Left lung (tissue), 10 donors: ENCODE measurements around the gene ADGRF1. TPM values are rescaled to one million over a fixed set of nuclear protein-coding genes. Genes with fewer than 3 reads are reported as not detected.
A peak's percentile ranks its signal among the peaks of the same experiment; 100 is the strongest.

Experiments used
- ATAC-seq: fragments of 200-7000 bp; cut with Tn5 transposase; one replicate; pipeline ENCODE4 v1.9.1; 2020; ENCODE audit warnings: moderate library complexity
- DNase-seq, 4 donors: peaks; one replicate each; pipeline ENCODE4 v3.0.0-alpha.2; 2013 to 2020
- H3K27ac ChIP-seq, 2 donors: fragments of 200-600 bp; sonication (generic) in 1 of 2; one replicate each; pipeline versions ENCODE4 v1.5.0 to v1.8.0; 2020 to 2021
- H3K27me3 ChIP-seq, 2 donors: fragments of 200-600 bp; sonication (generic) in 1 of 2; one replicate each; pipeline versions ENCODE4 v1.5.0 to v1.8.0; 2020 to 2021
- H3K36me3 ChIP-seq, 2 donors: fragments of 200-600 bp; sonication (generic) in 1 of 2; one replicate each; pipeline versions ENCODE4 v1.5.0 to v1.8.0; 2020 to 2021
- H3K4me1 ChIP-seq, 2 donors: fragments of 200-600 bp; one replicate each; pipeline ENCODE4 v1.8.0; 2021
- H3K4me3 ChIP-seq, 2 donors: fragments of 200-600 bp; sonication (generic) in 1 of 2; one replicate each; pipeline versions ENCODE4 v1.5.0 to v1.8.0; 2020 to 2021; ENCODE audit warnings: mild to moderate bottlenecking in 1 of 2
- H3K9me3 ChIP-seq, 2 donors: fragments of 200-600 bp; sonication (generic) in 1 of 2; one replicate each; pipeline versions ENCODE4 v1.5.0 to v1.8.0; 2020 to 2021
- CTCF ChIP-seq, 2 donors: fragments of 200-600 bp; sonication (generic) in 1 of 2; IDR thresholded peaks; one replicate each; pipeline versions ENCODE4 v1.5.0 to v1.8.0; 2021; ENCODE audit warnings: antibody characterized with exemption in 2 of 2
- intact Hi-C, 2 donors: fragments of 100-400 bp; cut with DNase I; formaldehyde crosslinking; loops; one replicate each; pipeline versions ENCODE4 v1.11.2 to v1.14.2; 2022
- polyA plus RNA-seq, 6 donors: library from polyadenylated mRNA; unstranded; fragments of 120-200 nt; gene quantifications; one replicate each; pipeline ENCODE4 v1.2.1, GENCODE V29; 2013; ENCODE audit not compliant: insufficient read length in 6 of 6
- total RNA-seq, 2 donors: library from RNA; stranded (reverse); fragmentation: NEBNext Ultra II Directional; extraction: Animal tissue kit (Norgen Biotek cat#: 25700); gene quantifications; one replicate each; pipeline ENCODE4 v1.2.1, GENCODE V29; 2021
- donor health status: DM: no; HTN: yes; CAD: no.
- donor health status: DM: no; HTN: no; CAD: no.

The ADGRF1 gene
- total and polyA plus RNA-seq, 8 donors: 0.21 to 30.0 (median 0.44) TPM

GRCh38 chr6:47022191-47022590 lies 19.9 kb downstream of the ADGRF1 start:
- Histone ChIP-seq H3K36me3 (no peaks in the 10 kb centered on the region), H3K27ac (no peak overlapping the region), H3K4me3 (no peak overlapping the region), H3K27me3 (no peaks in the 10 kb centered on the region), H3K4me1 (no peaks in the 10 kb centered on the region), H3K9me3 (no peaks in the 10 kb centered on the region)
- intact Hi-C loops: no loop called here
- ATAC-seq: no peak
- no peak for DNase-seq
- no peak for TF ChIP-seq CTCF (IDR thresholded peaks at IDR 0.05)

GRCh38 chr6:47019941-47020340 lies 22.2 kb downstream of the ADGRF1 start:
- Histone ChIP-seq H3K36me3 (no peaks in the 10 kb centered on the region), H3K4me1 (no peaks in the 10 kb centered on the region), H3K4me3 (no peak overlapping the region), H3K27ac (no peak overlapping the region), H3K27me3 (no peaks in the 10 kb centered on the region), H3K9me3 (no peaks in the 10 kb centered on the region)
- ATAC-seq (no peak), DNase-seq (no peak)
- TF ChIP-seq CTCF (IDR thresholded peaks at IDR 0.05): no peak
- intact Hi-C loops: no loop called here

GRCh38 chr6:47016909-47017308 lies 25.2 kb downstream of the ADGRF1 start:
- Histone ChIP-seq H3K9me3 (no peaks in the 10 kb centered on the region), H3K27me3 (no peaks in the 10 kb centered on the region), H3K4me3 (no peak overlapping the region), H3K36me3 (no peaks in the 10 kb centered on the region), H3K4me1 (no peaks in the 10 kb centered on the region), H3K27ac (no peak overlapping the region)
- ATAC-seq (no peak), DNase-seq (no peak)
- intact Hi-C loops: no loop called here
- TF ChIP-seq CTCF (IDR thresholded peaks at IDR 0.05): no peak

- H3K27ac ChIP-seq: no peak overlapping the region
- no peak overlapping the region for H3K4me3 ChIP-seq
- no peak for TF ChIP-seq CTCF (IDR thresholded peaks at IDR 0.05)
- H3K36me3 ChIP-seq: no peaks in the 10 kb centered on the region
- peak; percentile 23 for ATAC-seq
- H3K27me3 ChIP-seq: no peaks in the 10 kb centered on the region
- H3K9me3 ChIP-seq: no peaks in the 10 kb centered on the region
- DNase-seq: no peak
- intact Hi-C loops: no loop called here
- H3K4me1 ChIP-seq: no peaks in the 10 kb centered on the region
Measured at GRCh38 chr6:47016261-47016660, 25.9 kb downstream of the ADGRF1 start.

- no peak overlapping the region for H3K4me3 ChIP-seq
Measured at GRCh38 chr6:47014401-47014800, 27.7 kb downstream of the ADGRF1 start.

More at GRCh38 chr6:47014401-47014800, 27.7 kb downstream of the ADGRF1 start:
- intact Hi-C loops: no loop called here
- Histone ChIP-seq H3K9me3 (no peaks in the 10 kb centered on the region), H3K27ac (no peak overlapping the region), H3K36me3 (no peaks in the 10 kb centered on the region), H3K4me1 (no peaks in the 10 kb centered on the region), H3K27me3 (no peaks in the 10 kb centered on the region)
- ATAC-seq (no peak), DNase-seq (no peak)
- TF ChIP-seq CTCF (IDR thresholded peaks at IDR 0.05): no peak
